ENCODE data around the gene ASPHD2. TPM values are rescaled to one million over a fixed set of nuclear protein-coding genes. Genes with fewer than 3 reads are reported as not detected.
"Not testable (repeated sequence)": the region's sequence is repeated elsewhere in the genome, so short reads cannot be mapped to it uniquely, and the experiment has no call there.

ASPHD2 gene
- total RNA-seq, 1 donor from 2014 or later: 0.12 TPM

GRCh38 chr22:26410386-26410785, 18.7 kb upstream of the ASPHD2 start:
- no peak for ATAC-seq

DNA sequence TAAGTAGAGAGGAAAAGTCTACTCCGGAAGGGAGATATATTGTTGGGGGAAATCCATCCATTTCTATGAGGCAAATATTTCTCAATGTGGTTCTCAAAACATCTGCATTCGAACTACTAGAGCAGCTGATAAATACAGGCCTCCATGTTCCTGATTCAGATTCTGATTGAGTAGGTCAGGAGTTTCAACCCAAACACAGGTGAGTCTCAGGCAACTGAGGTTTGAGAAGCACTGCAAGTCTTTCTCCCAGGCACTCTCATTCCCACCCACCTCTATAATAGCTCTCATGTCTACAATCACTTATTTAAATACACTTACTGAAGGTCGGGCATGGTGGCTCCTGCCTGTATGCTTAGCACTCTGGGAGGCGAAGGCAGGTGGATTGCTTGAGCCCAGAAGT, 14.7 kb upstream of the ASPHD2 start:
- no peak for DNase-seq
- no peak for ATAC-seq
- intact Hi-C loops (cut with micrococcal nuclease): no loop called here

More at GRCh38 chr22:26410386-26410785, 18.7 kb upstream of the ASPHD2 start:
- no peak for DNase-seq
- intact Hi-C loops (cut with micrococcal nuclease): no loop called here

- intact Hi-C loops (cut with micrococcal nuclease): no loop called here
- no peak for ATAC-seq
- DNase-seq: no peak
Measured at GRCh38 chr22:26416256-26416655, 12.8 kb upstream of the ASPHD2 start.

DNA sequence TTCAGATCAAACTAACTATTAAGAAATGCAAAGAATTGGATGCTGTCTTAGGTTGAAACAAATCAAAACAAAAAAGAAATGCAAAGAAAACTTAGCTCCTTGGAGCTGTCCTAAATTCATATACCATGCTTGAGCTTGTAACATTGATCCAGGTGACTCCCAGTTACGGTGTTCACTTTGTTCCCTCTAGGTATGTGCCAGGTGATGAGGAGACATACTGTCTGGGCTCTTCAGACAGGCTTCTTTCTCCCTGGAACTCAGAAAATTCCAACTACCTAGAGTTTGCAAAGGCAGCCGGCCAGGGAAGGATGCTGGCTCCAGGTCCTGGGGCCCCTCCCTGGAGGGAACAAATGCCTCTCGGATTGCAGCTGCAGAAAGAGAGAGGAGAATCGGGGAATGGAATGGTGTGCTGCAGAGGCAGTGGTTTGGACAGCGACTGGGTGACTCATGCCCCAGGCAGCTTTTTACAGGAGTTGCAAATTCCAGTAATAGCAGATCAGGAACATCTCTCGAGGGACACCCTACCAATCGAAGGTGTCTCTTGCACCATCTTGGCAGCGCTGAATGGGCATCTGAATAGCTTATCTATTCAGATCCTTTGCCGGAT, 12.3 kb upstream of the ASPHD2 start:
- DNase-seq (no peak), ATAC-seq (no peak)
- intact Hi-C loops (cut with micrococcal nuclease): no loop called here

DNA sequence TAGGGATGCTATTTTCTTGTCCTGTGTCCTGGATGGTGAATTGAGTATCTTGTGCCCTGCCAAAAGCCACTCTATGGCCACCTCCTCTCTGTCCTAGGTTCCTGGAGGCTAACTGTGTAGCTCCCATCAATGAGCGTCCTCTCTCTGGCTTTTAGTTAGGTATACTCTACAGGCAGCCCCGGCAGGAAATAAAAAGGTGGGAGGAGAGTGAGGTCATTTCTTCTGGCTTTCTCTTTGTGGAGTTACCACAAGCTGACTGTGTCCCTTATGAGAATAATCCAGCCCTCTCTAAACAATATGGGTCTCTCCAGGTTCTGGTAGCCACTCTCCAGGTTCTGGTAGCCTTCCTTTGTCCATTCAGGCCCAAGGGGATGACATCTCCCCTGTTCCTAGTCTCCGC, 11.7 kb upstream of the ASPHD2 start:
- ATAC-seq: no peak
- intact Hi-C loops (cut with micrococcal nuclease): no loop called here

DNA sequence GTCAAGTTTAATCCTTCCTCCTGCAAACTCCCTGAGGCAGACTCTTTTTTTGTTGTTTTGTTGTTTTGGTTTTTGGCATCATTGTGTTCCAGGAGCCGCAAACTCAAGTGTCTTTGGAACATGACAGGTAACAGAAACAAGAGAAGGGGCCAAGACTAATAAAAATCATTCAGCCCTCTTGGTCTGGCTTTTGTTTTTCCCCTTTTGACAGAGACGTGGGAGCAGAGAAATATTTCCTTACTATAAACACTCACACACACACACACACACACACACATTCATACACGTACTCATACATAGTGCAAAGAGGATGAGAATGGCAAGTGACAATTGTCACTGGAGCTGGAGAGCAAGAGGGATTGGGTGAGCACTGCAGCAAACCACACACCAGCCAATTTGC, 10.4 kb upstream of the ASPHD2 start:
- ATAC-seq: no peak
- intact Hi-C loops (cut with micrococcal nuclease): no loop called here
- no peak for DNase-seq

More for the DNA sequence above, 11.7 kb upstream of the ASPHD2 start:
- DNase-seq: no peak

DNA sequence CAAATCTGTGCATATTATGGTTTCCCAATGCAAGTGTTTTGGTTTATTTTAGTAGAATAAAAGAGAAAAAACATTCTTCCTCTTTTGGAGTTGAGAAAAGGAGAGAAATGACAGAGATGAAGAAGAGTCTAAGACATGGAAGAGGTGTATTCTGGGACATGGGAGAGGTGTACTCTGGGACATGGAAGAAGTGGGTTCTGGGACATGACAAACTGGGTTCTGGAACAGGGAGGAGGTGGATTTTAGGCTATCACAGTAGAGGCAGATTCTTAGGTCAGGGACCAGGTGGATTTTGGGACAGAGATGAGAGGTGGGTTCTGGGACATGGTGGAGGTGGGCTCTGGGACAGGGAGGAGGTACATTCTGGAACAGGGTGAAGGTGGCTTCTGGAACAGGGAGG, 2.1 kb upstream of the ASPHD2 start:
- intact Hi-C loops (cut with micrococcal nuclease): no loop called here

DNA sequence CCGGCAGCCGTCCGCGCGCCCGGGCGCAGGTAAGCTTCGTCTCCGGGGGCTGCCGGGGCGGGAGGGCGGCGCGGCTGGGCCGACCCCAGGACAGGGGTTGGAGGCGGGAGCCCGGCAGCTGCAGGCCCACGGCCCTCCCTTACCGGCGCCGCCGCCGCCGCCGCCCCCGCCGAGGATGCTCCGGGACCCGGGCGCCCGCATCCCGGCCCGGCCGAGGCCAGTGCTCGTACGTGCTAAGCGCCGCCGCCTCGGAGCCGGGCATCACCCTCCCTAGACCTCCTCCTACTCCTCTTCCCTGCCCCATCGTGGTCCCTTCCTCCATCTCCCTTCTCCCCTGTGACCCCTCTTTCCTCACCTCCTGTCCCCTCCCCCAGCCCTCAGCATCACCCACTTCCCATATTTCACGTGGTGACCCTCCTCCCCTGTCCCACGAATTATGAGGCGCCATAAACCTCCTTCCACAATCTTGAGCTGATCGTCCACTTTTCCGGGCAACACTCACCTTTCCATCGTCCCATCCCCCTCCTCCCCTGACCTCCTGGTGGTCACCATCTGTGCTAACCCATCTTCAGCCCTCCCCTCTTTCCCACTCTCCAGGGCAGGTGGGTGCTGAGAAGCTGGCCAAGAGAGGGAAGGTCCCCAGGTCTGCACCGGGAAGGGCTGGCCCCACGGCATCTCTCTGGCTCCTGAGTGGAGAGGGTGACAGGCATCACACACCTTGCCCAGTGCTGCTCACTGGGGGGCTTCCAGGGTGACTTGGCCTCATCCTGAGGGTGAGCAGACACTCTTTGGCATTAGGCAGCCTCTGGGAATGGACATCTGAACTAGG, 612 bp downstream of the ASPHD2 start:
- ATAC-seq (no peak), DNase-seq (no peak)
- intact Hi-C loops (cut with micrococcal nuclease): no loop called here

More for the DNA sequence above, 2.1 kb upstream of the ASPHD2 start:
- no peak for ATAC-seq
- DNase-seq: no peak

DNA sequence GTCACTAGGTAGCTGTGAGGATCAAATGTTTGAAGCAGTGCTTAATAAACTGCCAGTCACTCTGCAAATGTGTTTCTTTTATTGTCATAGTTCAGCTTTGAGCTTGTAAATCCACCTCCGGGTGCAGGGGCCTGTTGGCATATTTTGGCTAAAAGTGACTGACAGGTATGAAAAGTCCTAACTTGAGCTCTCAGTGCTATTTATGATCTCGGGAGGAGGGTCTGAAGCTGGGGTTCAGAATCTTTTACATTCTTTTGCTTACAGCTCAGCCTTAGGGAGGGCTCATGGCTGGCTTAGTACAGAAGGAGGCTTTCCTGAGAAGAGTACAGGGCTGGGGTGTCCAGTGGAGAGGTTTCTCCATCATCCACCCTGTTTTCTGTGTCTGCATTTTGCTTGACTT, 1.5 kb downstream of the ASPHD2 start:
- intact Hi-C loops (cut with micrococcal nuclease): no loop called here

GRCh38 chr22:26431261-26431995, 2.4 kb downstream of the ASPHD2 start:
- DNase-seq (no peak), ATAC-seq (no peak)
- intact Hi-C loops (cut with micrococcal nuclease): no loop called here

More for the DNA sequence above, 1.5 kb downstream of the ASPHD2 start:
- ATAC-seq (no peak), DNase-seq (no peak)

- DNase-seq: no peak
- intact Hi-C loops (cut with micrococcal nuclease): no loop called here
- no peak for ATAC-seq
Measured at GRCh38 chr22:26432619-26433311, 3.7 kb downstream of the ASPHD2 start.

GRCh38 chr22:26433805-26434204, 4.7 kb downstream of the ASPHD2 start:
- DNase-seq (no peak), ATAC-seq (no peak)
- intact Hi-C loops (cut with micrococcal nuclease): no loop called here

GRCh38 chr22:26435327-26436093, 6.5 kb downstream of the ASPHD2 start:
- intact Hi-C loops (cut with micrococcal nuclease): no loop called here
- DNase-seq (no peak), ATAC-seq (no peak)

DNA sequence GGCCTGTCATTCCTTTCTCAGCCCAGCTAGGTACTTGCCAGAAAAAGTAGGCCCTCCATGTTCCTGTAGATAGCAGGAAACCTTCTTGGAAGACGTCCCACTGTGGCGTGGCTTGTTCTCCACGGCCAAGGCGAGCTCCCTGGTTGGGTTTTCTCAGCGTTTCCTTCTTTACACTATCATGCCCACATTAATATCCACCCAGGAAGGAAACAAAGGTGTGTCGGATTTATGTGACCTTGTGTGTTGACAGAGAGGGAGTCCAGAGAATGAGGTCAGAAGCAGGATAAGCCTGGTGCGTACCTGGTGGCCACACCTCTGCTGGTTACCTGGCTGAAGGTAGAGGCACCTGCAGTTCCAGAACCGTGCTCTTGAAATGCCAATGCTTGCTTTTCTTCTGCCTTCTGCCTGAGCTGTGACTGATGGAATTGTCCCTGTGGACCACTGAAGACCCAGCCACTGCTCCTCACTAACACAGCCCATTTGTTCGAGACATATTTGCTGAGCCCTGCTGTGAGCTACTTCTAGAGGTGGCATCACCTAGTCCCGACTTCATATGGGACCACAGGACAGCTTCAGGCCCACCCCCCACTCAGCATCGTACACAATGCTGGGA, 7.9 kb downstream of the ASPHD2 start:
- DNase-seq (no peak), ATAC-seq (peak; percentile 48)
- intact Hi-C loops (cut with micrococcal nuclease): no loop called here

GRCh38 chr22:26437694-26438392, 8.8 kb downstream of the ASPHD2 start:
- DNase-seq: no peak
- no peak for ATAC-seq
- intact Hi-C loops (cut with micrococcal nuclease): no loop called here

DNA sequence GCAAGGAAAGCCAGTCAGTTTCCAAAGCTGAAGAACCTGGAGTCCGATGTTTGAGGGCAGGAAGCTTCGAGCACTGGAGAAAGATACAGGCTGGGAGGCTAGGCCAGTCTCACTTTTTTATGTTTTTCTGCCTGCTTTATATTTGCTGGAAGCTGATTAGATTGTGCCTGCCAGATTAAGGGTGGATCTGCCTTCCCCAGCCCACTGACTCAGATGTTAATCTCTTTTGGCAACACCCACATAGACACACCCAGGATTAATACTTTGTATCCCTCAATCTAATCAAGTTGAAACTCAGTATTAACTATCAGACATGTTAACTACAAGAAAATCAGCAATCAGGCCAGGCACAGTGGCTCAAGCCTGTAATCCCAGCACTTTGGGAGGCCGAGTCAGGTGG, 9.7 kb downstream of the ASPHD2 start:
- intact Hi-C loops (cut with micrococcal nuclease); DNase-seq; ATAC-seq: not testable (repeated sequence)

DNA sequence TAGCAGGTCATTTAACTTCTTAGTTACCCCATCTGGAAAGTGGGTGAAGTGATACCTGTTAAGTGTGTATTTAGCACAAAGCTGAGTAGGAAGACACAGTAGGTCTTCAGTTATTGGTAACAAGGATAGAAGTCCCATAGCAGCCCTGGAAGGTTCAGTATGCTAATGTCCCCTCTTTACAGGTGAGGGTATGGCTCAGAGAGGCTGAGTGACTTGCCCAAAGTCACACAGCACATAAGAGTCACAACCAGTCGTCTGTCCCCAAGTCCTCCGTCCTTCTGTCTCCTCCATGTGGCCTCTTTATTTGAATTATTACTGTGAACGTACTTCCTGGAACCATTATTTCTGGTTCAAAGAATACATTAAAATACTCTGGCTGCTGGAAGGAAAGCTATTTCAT, 10.5 kb downstream of the ASPHD2 start:
- ATAC-seq (no peak), DNase-seq (no peak)
- intact Hi-C loops (cut with micrococcal nuclease): no loop called here
